HCT116 (cell line): ENCODE measurements around the gene IFNGR2. TPM values are rescaled to one million over a fixed set of nuclear protein-coding genes. Genes with fewer than 3 reads are reported as not detected.

Source experiments
- ATAC-seq: fragments of 200-7000 bp; cut with Tn5 transposase; 2 replicates; pipeline ENCODE4 v1.9.1; 2020; ENCODE audit warnings: mild to moderate bottlenecking, moderate library complexity
- BruUV-seq: library from RNA; stranded (reverse); fragments of 400-500 nt; replicated peaks from 2 replicates; lab custom pipeline; 2021; lab: Mats Ljungman, UMichigan
- CTCF ChIA-PET: fragments of 300-600 bp; sonication (Branson Sonifier 250); formaldehyde crosslinking; loops from one replicate; lab custom pipeline; 2021; ENCODE audit warnings: antibody characterized with exemption; lab: Charles Lee
- POLR2A ChIA-PET: fragments of 300-600, 350-600 bp; sonication (Branson Sonifier 250); formaldehyde crosslinking; loops from one replicate; lab custom pipeline; 2021; ENCODE audit warnings: antibody characterized with exemption; lab: Charles Lee
- RAD21 ChIA-PET, 2 experiments: fragments of 300-600 bp; sonication (Branson Sonifier 250); formaldehyde crosslinking; loops; one replicate each; lab custom pipeline; 2023; ENCODE audit warnings: low total read pairs in 2 of 2; ENCODE audit not compliant: uncharacterized antibody in 2 of 2, unreplicated experiment in 2 of 2, low non-redundant PET in 1 of 2; lab: Charles Lee
- DNase-seq: peaks from one replicate; pipeline ENCODE4 v3.0.0-alpha.2; 2010; ENCODE audit warnings: low read depth, low spot score
- H2AFZ ChIP-seq: fragments of 200-600 bp; shearing (Covaris generic), sonication (generic); 2 replicates; pipeline ENCODE4 v1.6.1; 2017; ENCODE audit warnings: low read depth, mixed run types, mixed read lengths, antibody characterized with exemption, low read length; ENCODE audit not compliant: poor library complexity, severe bottlenecking
- H3K27ac ChIP-seq: 2 replicates; pipeline ENCODE4 v1.5.1; 2012; ENCODE audit warnings: low read depth, low read length
- H3K27me3 ChIP-seq: fragments of 200-600 bp; sonication (generic); 2 replicates; pipeline ENCODE4 v1.6.1; 2016; ENCODE audit warnings: mixed run types, low read length, mixed read lengths; ENCODE audit not compliant: insufficient read depth
- H3K36me3 ChIP-seq, 2 experiments: fragments of 200-500 bp in 1 of 2; fragments of 200-600 bp in 1 of 2; sonication (Bioruptor generic) in 1 of 2; sonication (generic) in 1 of 2; 2 replicates each; pipeline versions ENCODE4 v1.5.1 to v1.6.1; 2014 to 2016; ENCODE audit warnings: low read length in 2 of 2, inconsistent platforms in 1 of 2, mixed read lengths in 1 of 2, mixed run types in 1 of 2; ENCODE audit not compliant: insufficient read depth in 2 of 2, control insufficient read depth in 1 of 2
- H3K4me1 ChIP-seq, 2 experiments: fragments of 200-600 bp in 1 of 2; sonication (generic) in 1 of 2; 2 replicates each; pipeline versions ENCODE4 v1.5.1 to v1.6.1; 2012 to 2017; ENCODE audit warnings: low read length in 2 of 2, inconsistent platforms in 1 of 2, mild to moderate bottlenecking in 1 of 2, mixed read lengths in 1 of 2, mixed run types in 1 of 2, moderate library complexity in 1 of 2; ENCODE audit not compliant: insufficient read depth in 2 of 2, control insufficient read depth in 1 of 2
- H3K4me2 ChIP-seq: fragments of 200-600 bp; sonication (generic); 2 replicates; pipeline ENCODE4 v1.6.1; 2017; ENCODE audit warnings: mixed run types, low read length, mixed read lengths
- H3K4me3 ChIP-seq, 2 experiments: fragments of 200-600 bp in 1 of 2; sonication (generic) in 1 of 2; replicated peaks in 1 of 2; 2 replicates each; pipeline ENCODE4 v1.5.1; 2011 to 2016; ENCODE audit warnings: low read length in 2 of 2, control low read depth in 1 of 2, low read depth in 1 of 2, mild to moderate bottlenecking in 1 of 2, mixed read lengths in 1 of 2, mixed run types in 1 of 2
- H3K79me2 ChIP-seq: fragments of 200-600 bp; sonication (generic); 2 replicates; pipeline ENCODE4 v1.6.1; 2017; ENCODE audit warnings: mild to moderate bottlenecking, mixed run types, low read length, moderate library complexity, mixed read lengths; ENCODE audit not compliant: insufficient read depth
- H3K9ac ChIP-seq: fragments of 200-600 bp; sonication (generic); 2 replicates; pipeline ENCODE4 v1.6.1; 2016; ENCODE audit warnings: low read length, mixed read lengths
- H3K9me2 ChIP-seq: fragments of 200-600 bp; sonication (generic), shearing (Covaris generic); 2 replicates; pipeline ENCODE4 v1.6.1; 2017; ENCODE audit warnings: mixed run types, mild to moderate bottlenecking, moderate library complexity; ENCODE audit not compliant: insufficient read depth
- H3K9me3 ChIP-seq, 2 experiments: fragments of 200-500 bp in 1 of 2; fragments of 200-600 bp in 1 of 2; sonication (Bioruptor generic) in 1 of 2; sonication (generic) in 1 of 2; 2 replicates each; pipeline ENCODE4 v1.6.1; 2014 to 2017; ENCODE audit warnings: low read length in 2 of 2, mixed read lengths in 2 of 2, inconsistent platforms in 1 of 2, low read depth in 1 of 2, mild to moderate bottlenecking in 1 of 2, mixed run types in 1 of 2, moderate library complexity in 1 of 2; ENCODE audit not compliant: control insufficient read depth in 1 of 2, insufficient read depth in 1 of 2
- H4K20me1 ChIP-seq: fragments of 200-600 bp; sonication (generic), shearing (Covaris generic); 2 replicates; pipeline ENCODE4 v1.6.1; 2017; ENCODE audit warnings: mixed run types, mild to moderate bottlenecking, moderate library complexity; ENCODE audit not compliant: insufficient read depth
- CBX3 ChIP-seq: IDR thresholded peaks from 2 replicates; pipeline ENCODE4 v1.6.1; 2012; ENCODE audit warnings: low read depth
- CEBPB ChIP-seq: IDR thresholded peaks from 2 replicates; pipeline ENCODE4 v1.6.1; 2012; ENCODE audit warnings: low read depth
- EGR1 ChIP-seq: IDR thresholded peaks from 2 replicates; pipeline ENCODE4 v1.6.1; 2012; ENCODE audit warnings: low read depth
- EZH2 ChIP-seq: fragments of 200-600 bp; sonication (generic); IDR thresholded peaks from 2 replicates; pipeline ENCODE4 v1.6.1; 2017; ENCODE audit warnings: antibody characterized with exemption, mixed run types
- EZH2phosphoT487 ChIP-seq: fragments of 200-600 bp; IDR thresholded peaks from 2 replicates; pipeline ENCODE4 v1.6.1; 2018; ENCODE audit warnings: antibody characterized with exemption, borderline replicate concordance
- FOSL1 ChIP-seq: IDR thresholded peaks from 2 replicates; pipeline ENCODE4 v1.6.1; 2012; ENCODE audit warnings: low read depth
- JUND ChIP-seq: IDR thresholded peaks from 2 replicates; pipeline ENCODE4 v1.6.1; 2012
- POLR2A ChIP-seq: IDR thresholded peaks from 2 replicates; pipeline ENCODE4 v1.7.0; 2011; ENCODE audit warnings: borderline replicate concordance; ENCODE audit not compliant: insufficient read depth, insufficient read length; ENCODE audit errors: extremely low read depth
- POLR2AphosphoS5 ChIP-seq: IDR thresholded peaks from 2 replicates; pipeline ENCODE4 v1.6.1; 2011; ENCODE audit warnings: mild to moderate bottlenecking, low read depth, low read length, moderate library complexity
- RAD21 ChIP-seq: IDR thresholded peaks from 2 replicates; pipeline ENCODE4 v1.6.1; 2012; ENCODE audit warnings: low read depth, mild to moderate bottlenecking
- SRF ChIP-seq: IDR thresholded peaks from 2 replicates; pipeline ENCODE4 v1.6.1; 2012; ENCODE audit warnings: low read depth
- YY1 ChIP-seq: IDR thresholded peaks from 2 replicates; pipeline ENCODE4 v1.6.1; 2011; ENCODE audit warnings: low read length, low read depth, moderate library complexity, mild to moderate bottlenecking; ENCODE audit not compliant: insufficient replicate concordance; ENCODE audit errors: extremely low read depth
- ZFX ChIP-seq: fragments of 450-650 bp; IDR thresholded peaks from 2 replicates; pipeline ENCODE4 v1.6.1; 2017
- intact Hi-C: fragments of 100-400 bp; cut with micrococcal nuclease; formaldehyde crosslinking; loops from 2 replicates; pipeline ENCODE4 v1.10.0; 2022
- total RNA-seq: library from RNA; stranded (reverse); gene quantifications from one replicate; pipeline ENCODE4 v1.2.1, GENCODE V29; 2021; ENCODE audit not compliant: unreplicated experiment
- TF ChIP-seq, protein P1 (sequence below), 3 experiments: fragments of 200-600 bp in 1 of 3; sonication (generic) in 1 of 3; IDR thresholded peaks in 2 of 3; conservative IDR thresholded peaks in 1 of 3; 2 replicates each; pipeline ENCODE4 v1.5.1; 2012 to 2017; ENCODE audit warnings: low read depth in 2 of 3, low read length in 2 of 3, antibody characterized with exemption in 1 of 3, borderline replicate concordance in 1 of 3, control low read depth in 1 of 3, mild to moderate bottlenecking in 1 of 3, mixed read lengths in 1 of 3, mixed run types in 1 of 3, moderate library complexity in 1 of 3; ENCODE audit not compliant: insufficient read depth in 1 of 3
- TF ChIP-seq, protein P2 (sequence below): IDR thresholded peaks from 2 replicates; pipeline ENCODE4 v1.6.1; 2012; ENCODE audit warnings: low read depth
- TF ChIP-seq, protein P3 (sequence below): IDR thresholded peaks from 2 replicates; pipeline ENCODE4 v1.6.1; 2011; ENCODE audit warnings: mild to moderate bottlenecking, low read length, moderate library complexity; ENCODE audit not compliant: insufficient replicate concordance; ENCODE audit errors: extremely low read depth

The IFNGR2 gene
- total RNA-seq, 1 experiment from 2014 or later, result 44.6 TPM

DNA sequence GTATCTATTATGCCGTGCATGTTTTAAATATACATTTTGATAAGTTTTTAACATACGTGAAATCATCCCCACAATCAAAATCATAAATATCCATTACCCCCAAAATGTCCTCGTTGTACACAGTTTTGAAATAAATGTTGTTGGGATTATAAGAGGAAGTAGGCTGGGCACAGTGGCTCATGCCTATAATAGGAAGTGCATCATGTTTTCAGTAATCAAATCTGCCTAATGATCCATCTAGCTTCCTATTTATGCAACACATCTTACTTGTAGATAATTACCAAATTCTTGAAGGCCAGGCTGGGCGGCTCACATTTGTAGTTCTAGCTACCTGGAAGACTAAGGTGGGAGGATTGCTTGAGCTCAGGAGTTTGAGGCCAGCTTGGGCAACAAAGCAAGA, 15.0 kb upstream of the IFNGR2 start:
- H3K9ac ChIP-seq, result no peak overlapping the region
- no peak overlapping the region for H3K4me3 ChIP-seq
- no peak for TF ChIP-seq EGR1
- no peak for TF ChIP-seq EZH2
- TF ChIP-seq, protein P1, sequence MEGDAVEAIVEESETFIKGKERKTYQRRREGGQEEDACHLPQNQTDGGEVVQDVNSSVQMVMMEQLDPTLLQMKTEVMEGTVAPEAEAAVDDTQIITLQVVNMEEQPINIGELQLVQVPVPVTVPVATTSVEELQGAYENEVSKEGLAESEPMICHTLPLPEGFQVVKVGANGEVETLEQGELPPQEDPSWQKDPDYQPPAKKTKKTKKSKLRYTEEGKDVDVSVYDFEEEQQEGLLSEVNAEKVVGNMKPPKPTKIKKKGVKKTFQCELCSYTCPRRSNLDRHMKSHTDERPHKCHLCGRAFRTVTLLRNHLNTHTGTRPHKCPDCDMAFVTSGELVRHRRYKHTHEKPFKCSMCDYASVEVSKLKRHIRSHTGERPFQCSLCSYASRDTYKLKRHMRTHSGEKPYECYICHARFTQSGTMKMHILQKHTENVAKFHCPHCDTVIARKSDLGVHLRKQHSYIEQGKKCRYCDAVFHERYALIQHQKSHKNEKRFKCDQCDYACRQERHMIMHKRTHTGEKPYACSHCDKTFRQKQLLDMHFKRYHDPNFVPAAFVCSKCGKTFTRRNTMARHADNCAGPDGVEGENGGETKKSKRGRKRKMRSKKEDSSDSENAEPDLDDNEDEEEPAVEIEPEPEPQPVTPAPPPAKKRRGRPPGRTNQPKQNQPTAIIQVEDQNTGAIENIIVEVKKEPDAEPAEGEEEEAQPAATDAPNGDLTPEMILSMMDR (IDR thresholded peaks at IDR 0.05 in 2 of 3, conservative IDR thresholded peaks at IDR 0.05 in 1 of 3; ENCODE audit: borderline replicate concordance in 1 of 3, insufficient read depth in 1 of 3, low read depth in 2 of 3, low read length in 2 of 3), result no peak
- TF ChIP-seq, protein P2, sequence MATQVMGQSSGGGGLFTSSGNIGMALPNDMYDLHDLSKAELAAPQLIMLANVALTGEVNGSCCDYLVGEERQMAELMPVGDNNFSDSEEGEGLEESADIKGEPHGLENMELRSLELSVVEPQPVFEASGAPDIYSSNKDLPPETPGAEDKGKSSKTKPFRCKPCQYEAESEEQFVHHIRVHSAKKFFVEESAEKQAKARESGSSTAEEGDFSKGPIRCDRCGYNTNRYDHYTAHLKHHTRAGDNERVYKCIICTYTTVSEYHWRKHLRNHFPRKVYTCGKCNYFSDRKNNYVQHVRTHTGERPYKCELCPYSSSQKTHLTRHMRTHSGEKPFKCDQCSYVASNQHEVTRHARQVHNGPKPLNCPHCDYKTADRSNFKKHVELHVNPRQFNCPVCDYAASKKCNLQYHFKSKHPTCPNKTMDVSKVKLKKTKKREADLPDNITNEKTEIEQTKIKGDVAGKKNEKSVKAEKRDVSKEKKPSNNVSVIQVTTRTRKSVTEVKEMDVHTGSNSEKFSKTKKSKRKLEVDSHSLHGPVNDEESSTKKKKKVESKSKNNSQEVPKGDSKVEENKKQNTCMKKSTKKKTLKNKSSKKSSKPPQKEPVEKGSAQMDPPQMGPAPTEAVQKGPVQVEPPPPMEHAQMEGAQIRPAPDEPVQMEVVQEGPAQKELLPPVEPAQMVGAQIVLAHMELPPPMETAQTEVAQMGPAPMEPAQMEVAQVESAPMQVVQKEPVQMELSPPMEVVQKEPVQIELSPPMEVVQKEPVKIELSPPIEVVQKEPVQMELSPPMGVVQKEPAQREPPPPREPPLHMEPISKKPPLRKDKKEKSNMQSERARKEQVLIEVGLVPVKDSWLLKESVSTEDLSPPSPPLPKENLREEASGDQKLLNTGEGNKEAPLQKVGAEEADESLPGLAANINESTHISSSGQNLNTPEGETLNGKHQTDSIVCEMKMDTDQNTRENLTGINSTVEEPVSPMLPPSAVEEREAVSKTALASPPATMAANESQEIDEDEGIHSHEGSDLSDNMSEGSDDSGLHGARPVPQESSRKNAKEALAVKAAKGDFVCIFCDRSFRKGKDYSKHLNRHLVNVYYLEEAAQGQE, result no peak
- TF ChIP-seq, protein P3, sequence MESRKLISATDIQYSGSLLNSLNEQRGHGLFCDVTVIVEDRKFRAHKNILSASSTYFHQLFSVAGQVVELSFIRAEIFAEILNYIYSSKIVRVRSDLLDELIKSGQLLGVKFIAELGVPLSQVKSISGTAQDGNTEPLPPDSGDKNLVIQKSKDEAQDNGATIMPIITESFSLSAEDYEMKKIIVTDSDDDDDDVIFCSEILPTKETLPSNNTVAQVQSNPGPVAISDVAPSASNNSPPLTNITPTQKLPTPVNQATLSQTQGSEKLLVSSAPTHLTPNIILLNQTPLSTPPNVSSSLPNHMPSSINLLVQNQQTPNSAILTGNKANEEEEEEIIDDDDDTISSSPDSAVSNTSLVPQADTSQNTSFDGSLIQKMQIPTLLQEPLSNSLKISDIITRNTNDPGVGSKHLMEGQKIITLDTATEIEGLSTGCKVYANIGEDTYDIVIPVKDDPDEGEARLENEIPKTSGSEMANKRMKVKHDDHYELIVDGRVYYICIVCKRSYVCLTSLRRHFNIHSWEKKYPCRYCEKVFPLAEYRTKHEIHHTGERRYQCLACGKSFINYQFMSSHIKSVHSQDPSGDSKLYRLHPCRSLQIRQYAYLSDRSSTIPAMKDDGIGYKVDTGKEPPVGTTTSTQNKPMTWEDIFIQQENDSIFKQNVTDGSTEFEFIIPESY, result no peak
- TF ChIP-seq POLR2AphosphoS5, result no peak
- TF ChIP-seq CBX3, result no peak
- TF ChIP-seq SRF, result no peak
- no peak for TF ChIP-seq CEBPB
- TF ChIP-seq RAD21, result no peak
- TF ChIP-seq EZH2phosphoT487, result no peak
- no peak for TF ChIP-seq JUND
- TF ChIP-seq FOSL1, result no peak
- TF ChIP-seq YY1, result no peak
- no peak for TF ChIP-seq ZFX
- TF ChIP-seq POLR2A, result no peak
- TF ChIP-seq, all 23 proteins: peak for 0
- ATAC-seq (no peak), DNase-seq (no peak)
- RAD21 ChIA-PET, result no interaction called here
- Histone ChIP-seq H3K4me2 (no peak overlapping the region), H3K36me3 (no peaks in the 10 kb centered on the region), H3K9me3 (no peaks in the 10 kb centered on the region), H3K4me1 (peaks cover 11 to 16% of the 10 kb centered on the region in 2 experiments), H3K27ac (no peak overlapping the region), H4K20me1 (no peaks in the 10 kb centered on the region), H3K27me3 (no peaks in the 10 kb centered on the region), H2AFZ (no peak overlapping the region), H3K9me2 (no peaks in the 10 kb centered on the region), H3K79me2 (no peaks in the 10 kb centered on the region)
- intact Hi-C loops, result no loop called here
- CTCF ChIA-PET, result no interaction called here
- no TSS peak for BruUV-seq
- POLR2A ChIA-PET, result no interaction called here
